SK-N-SH treated with all-trans-retinoic acid at 6 μM for 48 hours (cell line): ENCODE data around the gene SCRT2.

Source experiments
- GLIS3 ChIP-seq: fragments of 250-450 bp; sonication (Bioruptor Pico); IDR thresholded peaks from 2 replicates; pipeline ENCODE4 v1.5.0; 2020; ENCODE audit warnings: mild to moderate bottlenecking, moderate library complexity
- ZNF70 ChIP-seq: fragments of 450-650 bp; formaldehyde crosslinking; IDR thresholded peaks from 2 replicates; pipeline ENCODE4 v1.5.0; 2020; ENCODE audit warnings: mild to moderate bottlenecking, moderate library complexity

DNA sequence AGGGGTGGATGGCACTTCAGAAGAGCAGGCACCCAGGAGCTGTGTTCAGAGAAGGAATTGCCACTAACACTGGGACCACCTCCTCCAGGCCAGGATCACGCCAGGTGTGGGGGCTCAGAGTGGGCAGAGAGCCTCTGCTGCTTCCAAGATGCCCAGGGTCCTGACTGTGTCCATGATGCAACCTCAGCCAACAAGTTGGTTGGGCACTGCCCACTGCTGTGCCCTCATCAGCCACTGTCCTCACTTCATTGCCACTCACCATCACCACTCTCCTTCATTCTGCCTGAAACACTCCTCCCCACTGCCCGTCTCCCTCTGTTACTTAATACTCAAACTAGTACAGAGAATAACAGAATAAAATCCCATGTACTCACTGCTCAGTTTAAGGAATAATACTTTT is 49.0 kb downstream of the SCRT2 start:
- no peak for TF ChIP-seq GLIS3 (CRISPR knock-in tag)
- TF ChIP-seq ZNF70 (CRISPR knock-in tag) = no peak
